HCT116 (cell line): Measurements from ENCODE around the gene HIPK2. TPM values are rescaled to one million over a fixed set of nuclear protein-coding genes. Genes with fewer than 3 reads are reported as not detected.

Experiments
- ATAC-seq: fragments of 200-7000 bp; cut with Tn5 transposase; 2 replicates; pipeline ENCODE4 v1.9.1; 2020; ENCODE audit warnings: mild to moderate bottlenecking, moderate library complexity
- BruUV-seq: library from RNA; stranded (reverse); fragments of 400-500 nt; replicated peaks from 2 replicates; lab custom pipeline; 2021; lab: Mats Ljungman, UMichigan
- CTCF ChIA-PET: fragments of 300-600 bp; sonication (Branson Sonifier 250); formaldehyde crosslinking; loops from one replicate; lab custom pipeline; 2021; ENCODE audit warnings: antibody characterized with exemption; lab: Charles Lee
- POLR2A ChIA-PET: fragments of 300-600, 350-600 bp; sonication (Branson Sonifier 250); formaldehyde crosslinking; loops from one replicate; lab custom pipeline; 2021; ENCODE audit warnings: antibody characterized with exemption; lab: Charles Lee
- RAD21 ChIA-PET, 2 experiments: fragments of 300-600 bp; sonication (Branson Sonifier 250); formaldehyde crosslinking; loops; one replicate each; lab custom pipeline; 2023; ENCODE audit warnings: low total read pairs in 2 of 2; ENCODE audit not compliant: uncharacterized antibody in 2 of 2, unreplicated experiment in 2 of 2, low non-redundant PET in 1 of 2; lab: Charles Lee
- DNase-seq: peaks from one replicate; pipeline ENCODE4 v3.0.0-alpha.2; 2010; ENCODE audit warnings: low read depth, low spot score
- H2AFZ ChIP-seq: fragments of 200-600 bp; shearing (Covaris generic), sonication (generic); 2 replicates; pipeline ENCODE4 v1.6.1; 2017; ENCODE audit warnings: low read depth, mixed run types, mixed read lengths, antibody characterized with exemption, low read length; ENCODE audit not compliant: poor library complexity, severe bottlenecking
- H3K27ac ChIP-seq: 2 replicates; pipeline ENCODE4 v1.5.1; 2012; ENCODE audit warnings: low read depth, low read length
- H3K27me3 ChIP-seq: fragments of 200-600 bp; sonication (generic); 2 replicates; pipeline ENCODE4 v1.6.1; 2016; ENCODE audit warnings: mixed run types, low read length, mixed read lengths; ENCODE audit not compliant: insufficient read depth
- H3K36me3 ChIP-seq, 2 experiments: fragments of 200-500 bp in 1 of 2; fragments of 200-600 bp in 1 of 2; sonication (Bioruptor generic) in 1 of 2; sonication (generic) in 1 of 2; 2 replicates each; pipeline versions ENCODE4 v1.5.1 to v1.6.1; 2014 to 2016; ENCODE audit warnings: low read length in 2 of 2, inconsistent platforms in 1 of 2, mixed read lengths in 1 of 2, mixed run types in 1 of 2; ENCODE audit not compliant: insufficient read depth in 2 of 2, control insufficient read depth in 1 of 2
- H3K4me1 ChIP-seq, 2 experiments: fragments of 200-600 bp in 1 of 2; sonication (generic) in 1 of 2; 2 replicates each; pipeline versions ENCODE4 v1.5.1 to v1.6.1; 2012 to 2017; ENCODE audit warnings: low read length in 2 of 2, inconsistent platforms in 1 of 2, mild to moderate bottlenecking in 1 of 2, mixed read lengths in 1 of 2, mixed run types in 1 of 2, moderate library complexity in 1 of 2; ENCODE audit not compliant: insufficient read depth in 2 of 2, control insufficient read depth in 1 of 2
- H3K4me2 ChIP-seq: fragments of 200-600 bp; sonication (generic); 2 replicates; pipeline ENCODE4 v1.6.1; 2017; ENCODE audit warnings: mixed run types, low read length, mixed read lengths
- H3K4me3 ChIP-seq, 2 experiments: fragments of 200-600 bp in 1 of 2; sonication (generic) in 1 of 2; replicated peaks in 1 of 2; 2 replicates each; pipeline ENCODE4 v1.5.1; 2011 to 2016; ENCODE audit warnings: low read length in 2 of 2, control low read depth in 1 of 2, low read depth in 1 of 2, mild to moderate bottlenecking in 1 of 2, mixed read lengths in 1 of 2, mixed run types in 1 of 2
- H3K79me2 ChIP-seq: fragments of 200-600 bp; sonication (generic); 2 replicates; pipeline ENCODE4 v1.6.1; 2017; ENCODE audit warnings: mild to moderate bottlenecking, mixed run types, low read length, moderate library complexity, mixed read lengths; ENCODE audit not compliant: insufficient read depth
- H3K9ac ChIP-seq: fragments of 200-600 bp; sonication (generic); 2 replicates; pipeline ENCODE4 v1.6.1; 2016; ENCODE audit warnings: low read length, mixed read lengths
- H3K9me2 ChIP-seq: fragments of 200-600 bp; sonication (generic), shearing (Covaris generic); 2 replicates; pipeline ENCODE4 v1.6.1; 2017; ENCODE audit warnings: mixed run types, mild to moderate bottlenecking, moderate library complexity; ENCODE audit not compliant: insufficient read depth
- H3K9me3 ChIP-seq, 2 experiments: fragments of 200-500 bp in 1 of 2; fragments of 200-600 bp in 1 of 2; sonication (Bioruptor generic) in 1 of 2; sonication (generic) in 1 of 2; 2 replicates each; pipeline ENCODE4 v1.6.1; 2014 to 2017; ENCODE audit warnings: low read length in 2 of 2, mixed read lengths in 2 of 2, inconsistent platforms in 1 of 2, low read depth in 1 of 2, mild to moderate bottlenecking in 1 of 2, mixed run types in 1 of 2, moderate library complexity in 1 of 2; ENCODE audit not compliant: control insufficient read depth in 1 of 2, insufficient read depth in 1 of 2
- H4K20me1 ChIP-seq: fragments of 200-600 bp; sonication (generic), shearing (Covaris generic); 2 replicates; pipeline ENCODE4 v1.6.1; 2017; ENCODE audit warnings: mixed run types, mild to moderate bottlenecking, moderate library complexity; ENCODE audit not compliant: insufficient read depth
- ATF3 ChIP-seq: IDR thresholded peaks from 2 replicates; pipeline ENCODE4 v1.6.1; 2012
- EZH2 ChIP-seq: fragments of 200-600 bp; sonication (generic); IDR thresholded peaks from 2 replicates; pipeline ENCODE4 v1.6.1; 2017; ENCODE audit warnings: antibody characterized with exemption, mixed run types
- FOSL1 ChIP-seq: IDR thresholded peaks from 2 replicates; pipeline ENCODE4 v1.6.1; 2012; ENCODE audit warnings: low read depth
- REST ChIP-seq: IDR thresholded peaks from 2 replicates; pipeline ENCODE4 v1.6.1; 2012; ENCODE audit warnings: low read depth
- ZBTB33 ChIP-seq: IDR thresholded peaks from 2 replicates; pipeline ENCODE4 v1.6.1; 2011; ENCODE audit warnings: mild to moderate bottlenecking, low read length, moderate library complexity; ENCODE audit not compliant: insufficient replicate concordance; ENCODE audit errors: extremely low read depth
- intact Hi-C: fragments of 100-400 bp; cut with micrococcal nuclease; formaldehyde crosslinking; loops from 2 replicates; pipeline ENCODE4 v1.10.0; 2022
- total RNA-seq: library from RNA; stranded (reverse); gene quantifications from one replicate; pipeline ENCODE4 v1.2.1, GENCODE V29; 2021; ENCODE audit not compliant: unreplicated experiment

The HIPK2 gene
- total RNA-seq, 1 experiment from 2014 or later: 49.5 TPM

DNA sequence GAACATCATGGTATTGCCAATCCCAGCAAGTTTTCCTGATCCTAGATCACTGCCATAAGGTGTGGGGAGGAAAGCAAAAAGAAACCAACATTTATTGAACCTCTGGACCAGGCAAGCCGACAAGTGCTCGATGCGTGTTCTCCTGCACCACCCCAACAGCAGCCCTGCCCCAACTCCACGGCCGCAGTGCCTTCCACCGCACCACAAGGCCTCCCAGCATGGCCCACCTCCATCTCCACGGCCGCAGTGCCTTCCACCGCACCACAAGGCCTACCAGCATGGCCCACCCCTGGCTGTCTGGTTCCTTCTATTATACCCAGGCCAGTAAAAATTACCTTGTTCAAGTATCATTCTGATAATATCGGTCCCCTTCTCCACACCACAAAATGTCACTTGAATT is 8.7 kb downstream of the HIPK2 start:
- H3K4me3 ChIP-seq: no peak overlapping the region
- intact Hi-C loops: no loop called here
- H4K20me1 ChIP-seq: 0 out of 2 replicates have a peak, but pooled peaks cover 4% of the 10 kb centered on the region
- no peak overlapping the region for H2AFZ ChIP-seq
- ChIA-PET CTCF (no interaction called here), RAD21 (no interaction called here), POLR2A (no interaction called here)
- BruUV-seq: no TSS peak
- no peak overlapping the region for H3K27ac ChIP-seq
- H3K9me2 ChIP-seq: no peaks in the 10 kb centered on the region
- ATAC-seq (no peak), DNase-seq (no peak)
- TF ChIP-seq ATF3: no peak
- no peak for TF ChIP-seq ZBTB33
- TF ChIP-seq EZH2: no peak
- TF ChIP-seq REST: no peak
- TF ChIP-seq FOSL1: no peak
- no peak overlapping the region for H3K9ac ChIP-seq
- H3K9me3 ChIP-seq: no peaks in the 10 kb centered on the region
- peaks cover 80% of the 10 kb centered on the region for H3K79me2 ChIP-seq
- no peak overlapping the region for H3K4me2 ChIP-seq
- peaks cover 34 to 47% of the 10 kb centered on the region in 2 experiments for H3K4me1 ChIP-seq
- H3K36me3 ChIP-seq: no peaks in the 10 kb centered on the region
- H3K27me3 ChIP-seq: no peaks in the 10 kb centered on the region
